Hepatocyte (in vitro differentiated cells): ENCODE results near the gene OSBPL5. TPM values are rescaled to one million over a fixed set of nuclear protein-coding genes. Genes with fewer than 3 reads are reported as not detected.

Source experiments
- DNase-seq: peaks from one replicate; pipeline ENCODE4 v3.0.0-alpha.2; 2016; ENCODE audit warnings: low spot score
- H2AFZ ChIP-seq: fragments of 200-600 bp; sonication (generic); 2 replicates; pipeline ENCODE4 v1.6.0; 2016; ENCODE audit warnings: antibody characterized with exemption, mild to moderate bottlenecking
- H3K27ac ChIP-seq: fragments of 200-600 bp; sonication (generic); 2 replicates; pipeline ENCODE4 v1.5.1; 2016; ENCODE audit warnings: mild to moderate bottlenecking
- H3K27me3 ChIP-seq: fragments of 200-600 bp; sonication (generic); 2 replicates; pipeline ENCODE4 v1.6.1; 2016
- H3K36me3 ChIP-seq: fragments of 200-600 bp; sonication (generic); replicated peaks from 2 replicates; pipeline ENCODE4 v1.5.1; 2016; ENCODE audit warnings: low read depth; ENCODE audit not compliant: insufficient read depth
- H3K4me1 ChIP-seq: fragments of 200-600 bp; sonication (generic); 2 replicates; pipeline ENCODE4 v1.5.1; 2016; ENCODE audit warnings: mild to moderate bottlenecking, moderate library complexity; ENCODE audit not compliant: insufficient read depth
- H3K4me2 ChIP-seq: fragments of 200-600 bp; sonication (generic); 2 replicates; pipeline ENCODE4 v1.6.0; 2016
- H3K4me3 ChIP-seq: fragments of 200-600 bp; sonication (generic); 2 replicates; pipeline ENCODE4 v1.5.1; 2016; ENCODE audit warnings: mild to moderate bottlenecking
- H3K79me2 ChIP-seq: fragments of 200-600 bp; sonication (generic); 2 replicates; pipeline ENCODE4 v1.6.0; 2017; ENCODE audit warnings: mild to moderate bottlenecking
- H3K9me2 ChIP-seq: fragments of 200-600 bp; sonication (generic); replicated peaks from 2 replicates; pipeline ENCODE4 v1.6.0; 2017; ENCODE audit warnings: mild to moderate bottlenecking; ENCODE audit not compliant: insufficient read depth
- H3K9me3 ChIP-seq: fragments of 200-600 bp; sonication (generic); 2 replicates; pipeline ENCODE4 v1.5.1; 2016; ENCODE audit warnings: low read depth, mild to moderate bottlenecking
- H4K20me1 ChIP-seq: fragments of 200-600 bp; sonication (generic); 2 replicates; pipeline ENCODE4 v1.6.0; 2016; ENCODE audit warnings: mild to moderate bottlenecking; ENCODE audit not compliant: insufficient read depth, poor library complexity, severe bottlenecking
- CTCF ChIP-seq: fragments of 200-600 bp; sonication (generic); IDR thresholded peaks from 2 replicates; pipeline ENCODE4 v1.5.1; 2016; ENCODE audit warnings: antibody characterized with exemption, mild to moderate bottlenecking; ENCODE audit not compliant: poor library complexity
- EZH2 ChIP-seq: fragments of 200-600 bp; sonication (generic); IDR thresholded peaks from 2 replicates; pipeline ENCODE4 v1.6.1; 2016; ENCODE audit warnings: antibody characterized with exemption, mild to moderate bottlenecking, borderline replicate concordance
- EZH2phosphoT487 ChIP-seq: fragments of 200-600 bp; sonication (generic); IDR thresholded peaks from one replicate; pipeline ENCODE4 v1.6.1; 2018; ENCODE audit warnings: antibody characterized with exemption, mild to moderate bottlenecking, low read depth, moderate library complexity; ENCODE audit not compliant: unreplicated experiment, severe bottlenecking
- WGBS: methylation state at CpG from one replicate; pipeline ENCODE4 v1.1.6; 2016; ENCODE audit warnings: low lambda C conversion rate; ENCODE audit errors: missing lambda C conversion rate; 5-methylcytosine and 5-hydroxymethylcytosine counted together
- polyA plus RNA-seq: library from polyadenylated mRNA; unstranded; fragments of >200 nt; fragmentation: Nextera tagmentation; extraction: Ambion mirVana; gene quantifications from 2 replicates; pipeline ENCODE4 v1.2.1, GENCODE V29; 2016
- total RNA-seq: library from RNA; depleted of rRNA; stranded (reverse); fragments of >200 nt; gene quantifications from 2 replicates; pipeline ENCODE4 v1.2.3, GENCODE V29; 2014

OSBPL5 gene
- total and polyA plus RNA-seq, 2 experiments from 2014 or later = 9.0 to 12.5 TPM

- H3K27ac ChIP-seq = no peak overlapping the region
- no peaks in the 10 kb centered on the region for H3K36me3 ChIP-seq
- no peak overlapping the region for H3K4me2 ChIP-seq
- no peaks in the 10 kb centered on the region for H3K9me2 ChIP-seq
- no peak for DNase-seq
- TF ChIP-seq EZH2 (no peak), CTCF (no peak), EZH2phosphoT487 (no peak)
- H3K4me1 ChIP-seq = no peaks in the 10 kb centered on the region
- H3K79me2 ChIP-seq = no peaks in the 10 kb centered on the region
- WGBS = 95% methylated on average over 13 of the region's 13 CpGs
- H3K4me3 ChIP-seq = no peak overlapping the region
- no peaks in the 10 kb centered on the region for H3K9me3 ChIP-seq
- peaks cover 20% of the 10 kb centered on the region for H4K20me1 ChIP-seq
- H3K27me3 ChIP-seq = no peaks in the 10 kb centered on the region
- no peak overlapping the region for H2AFZ ChIP-seq
Measured at GRCh38 chr11:3136546-3137455, 28.3 kb downstream of the OSBPL5 start.

GRCh38 chr11:3135481-3136440, 29.3 kb downstream of the OSBPL5 start:
- DNase-seq = no peak
- 80% methylated on average over 14 of the region's 15 CpGs for WGBS
- no peak for TF ChIP-seq CTCF
- no peak for TF ChIP-seq EZH2
- no peak for TF ChIP-seq EZH2phosphoT487

GRCh38 chr11:3134651-3135480, 30.2 kb downstream of the OSBPL5 start:
- H3K4me2 ChIP-seq = no peak overlapping the region
- no peaks in the 10 kb centered on the region for H3K36me3 ChIP-seq
- DNase-seq = no peak

More at GRCh38 chr11:3135481-3136440, 29.3 kb downstream of the OSBPL5 start:
- Histone ChIP-seq H3K36me3 (no peaks in the 10 kb centered on the region), H2AFZ (no peak overlapping the region), H3K79me2 (no peaks in the 10 kb centered on the region), H3K27ac (no peak overlapping the region), H3K27me3 (no peaks in the 10 kb centered on the region), H4K20me1 (peaks cover 16% of the 10 kb centered on the region), H3K9me2 (no peaks in the 10 kb centered on the region), H3K4me2 (no peak overlapping the region), H3K4me3 (no peak overlapping the region), H3K4me1 (no peaks in the 10 kb centered on the region), H3K9me3 (no peaks in the 10 kb centered on the region)

More at GRCh38 chr11:3134651-3135480, 30.2 kb downstream of the OSBPL5 start:
- WGBS = 93% methylated on average over 25 of the region's 27 CpGs
- H3K9me2 ChIP-seq = no peaks in the 10 kb centered on the region
- H2AFZ ChIP-seq = no peak overlapping the region
- H3K9me3 ChIP-seq = no peaks in the 10 kb centered on the region
- no peaks in the 10 kb centered on the region for H3K27me3 ChIP-seq
- H3K79me2 ChIP-seq = no peaks in the 10 kb centered on the region
- H3K4me1 ChIP-seq = no peaks in the 10 kb centered on the region
- TF ChIP-seq EZH2phosphoT487 (no peak), EZH2 (no peak), CTCF (no peak)
- peaks cover 13% of the 10 kb centered on the region for H4K20me1 ChIP-seq
- H3K4me3 ChIP-seq = no peak overlapping the region
- H3K27ac ChIP-seq = no peak overlapping the region
